ENCODE measurements around the gene SEL1L2.

GRCh38 chr20:13863244-13863643 is 127.2 kb downstream of the SEL1L2 start:
- TF ChIP-seq CTCF (IDR thresholded peaks at IDR 0.05) (no peak), EP300 (IDR thresholded peaks at IDR 0.05) (no peak)
